SU-DHL-6 (cell line): ENCODE data around the gene FAM107B.

Experiments used
- H2AFZ ChIP-seq: fragments of 200-600 bp; sonication (generic); 2 replicates; pipeline ENCODE4 v1.6.1; 2014; ENCODE audit warnings: low read depth, mild to moderate bottlenecking, moderate library complexity, mixed read lengths, antibody characterized with exemption, low read length; ENCODE audit not compliant: severe bottlenecking
- H3F3A ChIP-seq: fragments of 200-600 bp; shearing (Covaris generic); 2 replicates; pipeline ENCODE4 v1.6.0; 2016; ENCODE audit warnings: antibody characterized with exemption, mild to moderate bottlenecking; ENCODE audit not compliant: insufficient read depth
- H3K27ac ChIP-seq: fragments of 200-600 bp; sonication (generic); 2 replicates; pipeline ENCODE4 v1.5.1; 2016; ENCODE audit warnings: low read depth, mild to moderate bottlenecking, low read length, moderate library complexity, mixed read lengths
- H3K27me3 ChIP-seq: fragments of 200-600 bp; sonication (generic), shearing (Covaris generic); 2 replicates; pipeline ENCODE4 v1.6.0; 2014; ENCODE audit warnings: mild to moderate bottlenecking, low read length
- H3K36me3 ChIP-seq: fragments of 200-600 bp; sonication (generic); 2 replicates; pipeline ENCODE4 v1.6.1; 2014; ENCODE audit warnings: mild to moderate bottlenecking, low read length, mixed read lengths
- H3K4me2 ChIP-seq: fragments of 300-600, 200-600 bp; shearing (Covaris generic), sonication (generic); 2 replicates; pipeline ENCODE4 v1.6.0; 2014; ENCODE audit warnings: low read length, low read depth, mild to moderate bottlenecking; ENCODE audit not compliant: poor library complexity, severe bottlenecking
- H3K4me3 ChIP-seq: fragments of 200-600 bp; sonication (generic); 2 replicates; pipeline ENCODE4 v1.5.1; 2014; ENCODE audit warnings: antibody characterized with exemption, low read length, mild to moderate bottlenecking, mixed read lengths; ENCODE audit not compliant: insufficient read depth, poor library complexity, severe bottlenecking
- H3K79me2 ChIP-seq: fragments of 200-600 bp; sonication (generic); 2 replicates; pipeline ENCODE4 v1.6.1; 2014; ENCODE audit warnings: mild to moderate bottlenecking, low read length, moderate library complexity; ENCODE audit not compliant: insufficient read depth
- H3K9ac ChIP-seq: fragments of 200-600 bp; sonication (generic); 2 replicates; pipeline ENCODE4 v1.7.0; 2014; ENCODE audit warnings: mild to moderate bottlenecking, low read length
- H3K9me2 ChIP-seq: fragments of 200-600 bp; sonication (generic); replicated peaks from 2 replicates; pipeline ENCODE4 v1.6.1; 2014; ENCODE audit warnings: low read length; ENCODE audit not compliant: insufficient read depth
- H3K9me3 ChIP-seq: fragments of 200-600 bp; sonication (generic); 2 replicates; pipeline ENCODE4 v1.6.1; 2014; ENCODE audit warnings: low read length, mixed read lengths; ENCODE audit not compliant: insufficient read depth
- H4K20me1 ChIP-seq: fragments of 200-600 bp; sonication (generic); 2 replicates; pipeline ENCODE4 v1.6.1; 2014; ENCODE audit warnings: low read depth, mild to moderate bottlenecking, antibody characterized with exemption, low read length, moderate library complexity, mixed read lengths
- EZH2phosphoT487 ChIP-seq: fragments of 200-600 bp; sonication (generic), shearing (Covaris generic); conservative IDR thresholded peaks from 2 replicates; pipeline ENCODE4 v1.6.1; 2018; ENCODE audit warnings: mild to moderate bottlenecking, antibody characterized with exemption, low read length, moderate library complexity, mixed read lengths
- TF ChIP-seq, protein P1 (sequence below): fragments of 200-600 bp; sonication (generic); IDR thresholded peaks from one replicate; pipeline ENCODE4 v1.5.1; 2017; ENCODE audit warnings: antibody characterized with exemption, mild to moderate bottlenecking, low read length, moderate library complexity; ENCODE audit not compliant: insufficient read depth, poor library complexity, severe bottlenecking

The FAM107B gene

GRCh38 chr10:14530465-14530864 lies 244.2 kb downstream of the FAM107B start:
- H3K27me3 ChIP-seq = no peaks in the 10 kb centered on the region
- H3K9me3 ChIP-seq = no peaks in the 10 kb centered on the region

DNA sequence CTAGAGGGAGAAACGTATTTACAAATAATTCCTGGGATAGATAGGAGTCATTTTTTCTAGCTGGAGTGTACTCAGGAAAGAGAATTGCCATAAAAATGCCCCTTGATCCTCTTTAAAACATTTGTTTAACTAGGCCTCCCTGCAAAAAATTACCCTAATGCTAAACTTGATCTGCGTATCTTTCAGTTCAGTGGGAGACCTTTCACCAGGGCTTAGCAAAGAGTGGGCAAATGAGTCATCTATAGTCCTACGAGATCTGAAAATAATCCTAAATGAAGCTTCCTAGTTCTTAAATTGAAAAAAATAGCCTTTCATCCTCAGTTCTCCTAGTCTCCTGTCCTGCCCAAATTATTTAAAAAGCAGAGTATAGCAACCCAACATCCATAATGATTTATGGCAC lies 245.3 kb downstream of the FAM107B start:
- H4K20me1 ChIP-seq = peaks cover 29% of the 10 kb centered on the region
- peaks cover 22% of the 10 kb centered on the region for H3F3A ChIP-seq
- H3K4me2 ChIP-seq = no peak overlapping the region
- no peak overlapping the region for H3K9ac ChIP-seq
- no peak overlapping the region for H3K27ac ChIP-seq
- H3K36me3 ChIP-seq = peaks cover 50% of the 10 kb centered on the region
- H3K27me3 ChIP-seq = no peaks in the 10 kb centered on the region
- H3K79me2 ChIP-seq = peaks cover 95% of the 10 kb centered on the region
- no peak for TF ChIP-seq EZH2phosphoT487
- TF ChIP-seq, protein P1, sequence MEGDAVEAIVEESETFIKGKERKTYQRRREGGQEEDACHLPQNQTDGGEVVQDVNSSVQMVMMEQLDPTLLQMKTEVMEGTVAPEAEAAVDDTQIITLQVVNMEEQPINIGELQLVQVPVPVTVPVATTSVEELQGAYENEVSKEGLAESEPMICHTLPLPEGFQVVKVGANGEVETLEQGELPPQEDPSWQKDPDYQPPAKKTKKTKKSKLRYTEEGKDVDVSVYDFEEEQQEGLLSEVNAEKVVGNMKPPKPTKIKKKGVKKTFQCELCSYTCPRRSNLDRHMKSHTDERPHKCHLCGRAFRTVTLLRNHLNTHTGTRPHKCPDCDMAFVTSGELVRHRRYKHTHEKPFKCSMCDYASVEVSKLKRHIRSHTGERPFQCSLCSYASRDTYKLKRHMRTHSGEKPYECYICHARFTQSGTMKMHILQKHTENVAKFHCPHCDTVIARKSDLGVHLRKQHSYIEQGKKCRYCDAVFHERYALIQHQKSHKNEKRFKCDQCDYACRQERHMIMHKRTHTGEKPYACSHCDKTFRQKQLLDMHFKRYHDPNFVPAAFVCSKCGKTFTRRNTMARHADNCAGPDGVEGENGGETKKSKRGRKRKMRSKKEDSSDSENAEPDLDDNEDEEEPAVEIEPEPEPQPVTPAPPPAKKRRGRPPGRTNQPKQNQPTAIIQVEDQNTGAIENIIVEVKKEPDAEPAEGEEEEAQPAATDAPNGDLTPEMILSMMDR = no peak
- no peaks in the 10 kb centered on the region for H3K9me3 ChIP-seq
- no peak overlapping the region for H3K4me3 ChIP-seq
- no peak overlapping the region for H2AFZ ChIP-seq
- H3K9me2 ChIP-seq = no peaks in the 10 kb centered on the region

More at GRCh38 chr10:14530465-14530864, 244.2 kb downstream of the FAM107B start:
- no peak overlapping the region for H3K4me3 ChIP-seq
- H3K79me2 ChIP-seq = peaks cover 95% of the 10 kb centered on the region
- peaks cover 49% of the 10 kb centered on the region for H3K36me3 ChIP-seq
- H4K20me1 ChIP-seq = peaks cover 30% of the 10 kb centered on the region
- no peak overlapping the region for H3K4me2 ChIP-seq
- H2AFZ ChIP-seq = no peak overlapping the region
- no peak overlapping the region for H3K27ac ChIP-seq
- TF ChIP-seq, protein P1 = no peak
- TF ChIP-seq EZH2phosphoT487 = no peak
- H3F3A ChIP-seq = peaks cover 17% of the 10 kb centered on the region
- no peaks in the 10 kb centered on the region for H3K9me2 ChIP-seq
- H3K9ac ChIP-seq = no peak overlapping the region

- Histone ChIP-seq H3K79me2 (peaks cover 92% of the 10 kb centered on the region), H2AFZ (no peak overlapping the region), H4K20me1 (peaks cover 29% of the 10 kb centered on the region), H3K36me3 (peaks cover 51% of the 10 kb centered on the region), H3K27ac (no peak overlapping the region), H3K9me3 (no peaks in the 10 kb centered on the region), H3K4me3 (no peak overlapping the region), H3F3A (peaks cover 24% of the 10 kb centered on the region), H3K9ac (no peak overlapping the region), H3K9me2 (no peaks in the 10 kb centered on the region), H3K4me2 (no peak overlapping the region), H3K27me3 (no peaks in the 10 kb centered on the region)
- TF ChIP-seq, protein P1 = no peak
Measured at GRCh38 chr10:14528450-14528849, 246.2 kb downstream of the FAM107B start.
